T1000 (cell line): Measurements from ENCODE around the gene STIM1.

Experiments
- DNase-seq: peaks from one replicate; lab custom pipeline; 2025; ENCODE audit warnings: mixed read lengths; lab: John Stamatoyannopoulos, UW

The STIM1 gene

GRCh38 chr11:3916962-3917361 lies 61.5 kb downstream of the STIM1 start:
- no peak for DNase-seq

GRCh38 chr11:3920148-3920852 lies 64.8 kb downstream of the STIM1 start:
- DNase-seq: no peak

DNA sequence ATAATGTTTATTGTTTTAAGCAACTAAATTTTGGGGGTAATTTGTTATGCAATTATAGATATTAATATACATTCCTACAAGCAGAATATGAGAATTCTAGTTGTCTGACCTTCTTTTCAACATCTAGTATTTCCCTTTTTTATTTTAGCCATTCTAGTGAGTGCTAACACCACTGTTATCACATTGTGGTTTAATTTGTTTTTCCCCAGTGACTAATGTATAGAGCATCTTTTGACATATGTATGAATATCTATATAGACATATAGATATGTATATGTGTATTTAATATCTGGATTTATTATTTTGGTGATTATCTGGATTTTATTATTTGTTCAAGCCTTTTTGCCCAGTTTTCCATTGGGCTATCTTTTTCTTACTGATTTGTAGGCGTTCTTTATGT lies 66.6 kb downstream of the STIM1 start:
- no peak for DNase-seq

DNA sequence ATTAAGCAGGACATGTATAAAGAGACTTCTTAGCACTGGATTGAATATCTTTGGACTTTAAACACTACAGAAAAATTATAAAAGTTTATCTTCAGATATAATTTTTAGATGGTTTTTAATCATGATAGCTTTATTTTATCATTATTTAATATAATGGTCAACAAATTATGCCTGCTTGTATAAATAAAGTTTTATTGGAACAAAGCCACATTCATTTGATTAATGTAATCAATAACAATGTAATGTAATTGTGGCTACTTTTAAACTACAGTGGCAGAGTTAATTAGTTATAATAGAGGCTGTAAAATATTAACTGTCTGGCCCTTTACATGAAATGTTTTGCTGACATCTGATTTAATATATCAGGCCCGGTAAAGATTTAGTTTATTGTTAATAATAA lies 70.0 kb downstream of the STIM1 start:
- no peak for DNase-seq

- DNase-seq: no peak
Observed at GRCh38 chr11:3926458-3927095, 71.1 kb downstream of the STIM1 start.

- DNase-seq: no peak
Observed at GRCh38 chr11:3927129-3927796, 71.8 kb downstream of the STIM1 start.

- DNase-seq: no peak
Observed at GRCh38 chr11:3929232-3929631, 73.8 kb downstream of the STIM1 start.

DNA sequence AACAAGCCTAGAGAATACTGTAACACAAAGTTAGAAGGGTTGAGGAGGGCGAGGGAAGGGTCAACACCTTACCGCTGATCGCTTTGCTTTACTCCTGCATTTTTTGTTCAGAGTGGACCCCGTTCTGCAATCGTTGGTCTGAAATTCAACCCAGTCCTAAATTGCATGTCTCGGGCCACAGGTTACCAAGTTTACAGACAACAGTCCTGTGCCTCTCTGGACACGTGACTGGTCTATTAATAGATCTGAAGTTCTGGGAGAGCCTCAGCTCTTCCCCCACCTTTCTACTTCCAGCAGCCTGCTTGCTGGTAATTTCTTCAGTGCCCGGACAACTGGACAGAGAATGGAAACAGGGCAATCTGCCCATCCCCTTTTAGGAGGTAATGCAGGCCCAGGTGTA lies 74.2 kb downstream of the STIM1 start:
- no peak for DNase-seq

GRCh38 chr11:3932698-3933097 lies 77.2 kb downstream of the STIM1 start:
- no peak for DNase-seq

- no peak for DNase-seq
Observed at GRCh38 chr11:3933165-3933628, 77.7 kb downstream of the STIM1 start.

DNA sequence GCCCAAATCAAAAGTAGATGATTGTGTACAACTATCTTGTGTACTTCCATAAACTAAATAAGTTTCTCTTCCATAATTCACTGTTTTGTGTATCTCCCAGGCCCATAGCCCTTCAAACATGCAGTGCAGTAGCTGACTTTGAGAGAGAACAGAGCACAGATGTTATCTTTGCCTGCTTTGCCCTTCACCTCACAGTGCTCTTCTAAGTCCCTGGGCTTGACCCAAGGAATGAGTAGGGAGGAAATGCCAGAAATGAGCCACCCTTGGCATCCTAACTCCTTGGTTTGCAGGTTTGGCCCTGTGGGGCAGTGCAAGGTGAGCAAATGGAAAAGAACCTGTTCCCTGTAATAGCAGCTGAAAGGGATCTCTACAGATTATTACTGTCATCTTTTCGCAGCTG lies 79.2 kb downstream of the STIM1 start:
- DNase-seq: no peak

GRCh38 chr11:3936517-3936916 lies 81.1 kb downstream of the STIM1 start:
- DNase-seq: no peak

DNA sequence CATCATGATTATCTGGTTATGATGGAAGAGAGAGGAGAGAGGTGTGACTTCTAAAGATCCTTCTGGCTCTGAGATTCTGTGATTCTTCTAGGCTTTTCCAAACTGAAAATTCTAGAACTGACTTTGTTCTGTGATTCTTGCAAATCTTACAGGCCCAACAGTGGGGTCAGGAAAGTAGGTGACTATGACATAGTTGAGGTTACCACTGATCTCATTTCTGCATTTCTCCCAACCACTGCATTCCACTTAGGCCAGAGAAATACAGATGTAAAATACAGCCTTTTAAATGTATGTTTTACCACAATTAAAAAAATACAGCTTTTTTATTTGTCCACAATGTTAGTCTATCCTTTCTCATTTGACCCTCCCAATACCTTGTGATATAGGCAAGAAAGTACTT lies 83.7 kb downstream of the STIM1 start:
- DNase-seq: no peak

GRCh38 chr11:3939651-3940190 lies 84.3 kb downstream of the STIM1 start:
- no peak for DNase-seq

DNA sequence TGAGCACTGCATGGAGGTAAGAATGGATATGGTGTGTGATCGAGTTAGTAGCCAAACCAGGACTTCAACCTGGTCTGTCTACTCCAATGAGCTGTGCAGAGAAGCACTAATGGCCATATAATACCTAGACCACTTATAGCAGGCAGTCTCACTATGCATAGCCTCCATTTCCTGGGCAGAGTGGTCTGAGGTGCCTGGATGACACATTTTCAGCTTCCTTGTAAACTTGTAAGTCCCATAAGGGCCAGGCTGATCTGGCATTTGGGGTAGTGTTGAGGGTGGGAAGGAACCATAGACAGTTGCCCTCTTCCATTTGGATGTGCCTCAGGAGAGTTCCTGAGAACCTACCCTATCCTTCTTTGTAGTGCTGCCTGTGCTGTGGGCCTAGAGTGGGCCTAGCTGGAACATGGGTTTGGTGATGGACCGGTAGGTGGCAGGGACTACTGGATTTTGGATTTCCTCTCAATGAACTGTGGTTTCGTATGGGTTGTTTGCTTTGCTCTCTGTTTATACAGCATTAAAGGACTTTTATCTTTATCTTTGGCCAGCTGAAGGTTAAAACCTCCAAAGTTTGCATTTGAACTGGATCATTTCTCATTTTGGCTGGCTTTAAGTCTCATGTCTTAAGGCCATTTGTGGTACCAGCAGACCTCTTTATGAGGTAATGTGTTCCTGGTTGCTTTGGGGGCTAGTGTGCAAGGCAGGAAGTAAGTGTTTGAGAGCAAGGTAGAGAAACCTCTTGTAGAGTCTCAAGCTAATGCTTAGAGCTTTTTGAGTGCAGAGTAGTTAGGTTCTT lies 86.9 kb downstream of the STIM1 start:
- no peak for DNase-seq

DNA sequence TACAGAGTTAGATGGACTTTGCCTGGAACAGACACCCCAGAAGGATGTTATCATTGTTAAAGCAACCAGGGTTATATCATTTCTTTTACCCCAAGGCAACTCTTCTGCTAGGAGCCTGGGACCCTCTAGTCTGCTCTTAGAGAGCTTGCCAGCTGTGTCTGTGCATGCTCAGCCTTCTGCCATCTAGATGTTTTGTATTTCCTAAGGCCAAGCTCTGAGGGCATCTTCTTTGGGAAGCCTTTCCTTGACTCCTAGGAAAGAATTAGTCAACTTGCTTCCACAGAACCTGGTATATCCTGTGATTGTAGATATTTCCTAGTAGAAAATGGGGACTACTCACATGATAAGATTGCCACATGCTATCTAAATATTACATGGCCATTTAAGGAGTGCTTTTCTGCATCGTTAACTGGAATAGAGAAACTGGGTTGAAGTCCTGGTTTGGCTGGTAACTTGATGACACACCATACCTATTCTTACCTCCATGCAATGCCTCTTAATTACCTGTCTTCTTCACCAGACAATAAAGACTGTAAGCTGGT lies 87.6 kb downstream of the STIM1 start:
- no peak for DNase-seq

GRCh38 chr11:3944198-3944597 lies 88.7 kb downstream of the STIM1 start:
- DNase-seq: no peak

DNA sequence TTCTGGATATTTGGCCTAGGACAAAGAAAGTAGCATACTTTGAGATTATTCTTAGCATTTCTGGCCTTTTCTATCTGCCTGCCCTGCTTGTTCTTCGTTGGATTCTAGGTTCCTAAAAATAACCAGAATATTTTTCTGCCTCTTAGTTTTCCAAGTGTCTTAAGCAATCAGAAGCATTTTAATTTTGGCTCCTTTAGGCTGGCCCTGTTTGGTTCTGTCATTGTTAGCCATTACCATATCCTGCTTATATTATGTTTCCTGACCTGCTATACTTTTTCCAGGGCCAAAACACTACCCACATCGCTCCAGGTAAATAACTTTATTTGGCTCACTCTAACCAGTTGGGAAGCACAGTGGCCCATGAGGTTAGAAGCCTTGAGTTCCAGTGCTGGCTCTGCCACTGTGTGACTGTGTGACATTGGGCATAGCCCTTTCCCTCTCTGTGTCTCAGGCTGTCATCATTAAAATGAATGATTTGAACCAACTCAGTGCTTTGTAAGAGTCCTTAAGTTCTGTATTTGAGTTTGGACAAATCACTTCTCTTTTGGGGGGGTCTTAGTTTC lies 91.1 kb downstream of the STIM1 start:
- DNase-seq: no peak

- no peak for DNase-seq
Observed at GRCh38 chr11:3947061-3947460, 91.6 kb downstream of the STIM1 start.

DNA sequence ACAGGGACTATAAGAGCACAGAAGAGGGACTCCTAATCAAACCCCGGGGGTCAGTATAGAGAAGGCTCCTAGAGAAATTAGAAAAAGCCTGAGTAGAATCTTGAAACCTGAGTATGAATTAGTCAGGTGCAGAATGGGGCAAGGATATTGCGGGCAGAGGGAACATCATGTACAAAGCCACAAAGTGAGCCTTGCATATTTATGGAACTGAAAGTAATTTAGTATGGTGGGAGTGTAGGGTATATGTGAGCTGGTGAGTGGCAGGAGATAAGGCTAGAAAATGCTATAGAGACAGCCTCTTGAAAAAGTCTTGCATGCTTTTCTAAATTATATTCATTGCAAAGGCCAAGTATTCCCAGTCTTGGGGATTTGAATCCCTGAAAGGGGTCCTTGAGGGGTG lies 93.7 kb downstream of the STIM1 start:
- DNase-seq: no peak

GRCh38 chr11:3950996-3951660 lies 95.7 kb downstream of the STIM1 start:
- no peak for DNase-seq
